ENCODE results near the gene EPB42. TPM values are rescaled to one million over a fixed set of nuclear protein-coding genes. Genes with fewer than 3 reads are reported as not detected.
"Not testable (repeated sequence)": the region's sequence is repeated elsewhere in the genome, so short reads cannot be mapped to it uniquely, and the experiment has no call there.

Gene EPB42
- total RNA-seq, 1 experiment from 2014 or later = not detected

DNA sequence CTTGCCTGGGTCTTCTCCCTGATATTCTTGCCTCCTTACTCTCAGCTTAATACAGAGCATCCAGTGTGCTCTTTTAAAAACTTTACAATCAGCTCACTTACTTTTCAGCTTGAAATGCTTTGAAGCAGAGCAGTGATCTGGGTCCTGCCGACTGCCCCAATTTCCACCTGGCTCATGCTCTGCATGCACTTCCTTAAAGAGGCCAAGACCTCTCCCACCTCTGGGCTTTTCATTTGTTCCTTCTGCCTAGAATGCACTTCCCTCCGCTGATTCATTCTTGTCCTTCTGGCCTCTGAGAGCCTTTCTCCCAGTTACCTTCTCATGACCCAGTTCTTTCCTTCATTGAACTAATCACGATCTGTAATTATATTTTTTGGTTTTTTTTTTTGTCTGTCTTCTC lies 37.5 kb downstream of the EPB42 start:
- CTCF ChIA-PET = interaction anchor here (0.9 to 1.0 kb wide), 3 partner anchors 21 to 477 kb away, joined by 3 read pairs; no protein-coding TSS in a partner anchor
- DNase-seq (ENCODE audit: low spot score) (no peak), ATAC-seq (no peak)
- no peaks in the 10 kb centered on the region for H3K9me3 Mint-ChIP-seq
- H3K27me3 Mint-ChIP-seq (ENCODE audit: low read depth) = no peaks in the 10 kb centered on the region
- TF ChIP-seq ZBTB21 (CRISPR knock-in tag; IDR thresholded peaks at IDR 0.05; ENCODE audit: borderline replicate concordance) = no peak
- TF ChIP-seq PREB (CRISPR knock-in tag; IDR thresholded peaks at IDR 0.05; ENCODE audit: borderline replicate concordance) = no peak
- TF ChIP-seq, protein P1, sequence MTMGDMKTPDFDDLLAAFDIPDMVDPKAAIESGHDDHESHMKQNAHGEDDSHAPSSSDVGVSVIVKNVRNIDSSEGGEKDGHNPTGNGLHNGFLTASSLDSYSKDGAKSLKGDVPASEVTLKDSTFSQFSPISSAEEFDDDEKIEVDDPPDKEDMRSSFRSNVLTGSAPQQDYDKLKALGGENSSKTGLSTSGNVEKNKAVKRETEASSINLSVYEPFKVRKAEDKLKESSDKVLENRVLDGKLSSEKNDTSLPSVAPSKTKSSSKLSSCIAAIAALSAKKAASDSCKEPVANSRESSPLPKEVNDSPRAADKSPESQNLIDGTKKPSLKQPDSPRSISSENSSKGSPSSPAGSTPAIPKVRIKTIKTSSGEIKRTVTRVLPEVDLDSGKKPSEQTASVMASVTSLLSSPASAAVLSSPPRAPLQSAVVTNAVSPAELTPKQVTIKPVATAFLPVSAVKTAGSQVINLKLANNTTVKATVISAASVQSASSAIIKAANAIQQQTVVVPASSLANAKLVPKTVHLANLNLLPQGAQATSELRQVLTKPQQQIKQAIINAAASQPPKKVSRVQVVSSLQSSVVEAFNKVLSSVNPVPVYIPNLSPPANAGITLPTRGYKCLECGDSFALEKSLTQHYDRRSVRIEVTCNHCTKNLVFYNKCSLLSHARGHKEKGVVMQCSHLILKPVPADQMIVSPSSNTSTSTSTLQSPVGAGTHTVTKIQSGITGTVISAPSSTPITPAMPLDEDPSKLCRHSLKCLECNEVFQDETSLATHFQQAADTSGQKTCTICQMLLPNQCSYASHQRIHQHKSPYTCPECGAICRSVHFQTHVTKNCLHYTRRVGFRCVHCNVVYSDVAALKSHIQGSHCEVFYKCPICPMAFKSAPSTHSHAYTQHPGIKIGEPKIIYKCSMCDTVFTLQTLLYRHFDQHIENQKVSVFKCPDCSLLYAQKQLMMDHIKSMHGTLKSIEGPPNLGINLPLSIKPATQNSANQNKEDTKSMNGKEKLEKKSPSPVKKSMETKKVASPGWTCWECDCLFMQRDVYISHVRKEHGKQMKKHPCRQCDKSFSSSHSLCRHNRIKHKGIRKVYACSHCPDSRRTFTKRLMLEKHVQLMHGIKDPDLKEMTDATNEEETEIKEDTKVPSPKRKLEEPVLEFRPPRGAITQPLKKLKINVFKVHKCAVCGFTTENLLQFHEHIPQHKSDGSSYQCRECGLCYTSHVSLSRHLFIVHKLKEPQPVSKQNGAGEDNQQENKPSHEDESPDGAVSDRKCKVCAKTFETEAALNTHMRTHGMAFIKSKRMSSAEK (CRISPR knock-in tag; IDR thresholded peaks at IDR 0.05; ENCODE audit: borderline replicate concordance) = no peak
- TF ChIP-seq TEAD1 (CRISPR knock-in tag; IDR thresholded peaks at IDR 0.05) = no peak
- TF ChIP-seq, protein P2, sequence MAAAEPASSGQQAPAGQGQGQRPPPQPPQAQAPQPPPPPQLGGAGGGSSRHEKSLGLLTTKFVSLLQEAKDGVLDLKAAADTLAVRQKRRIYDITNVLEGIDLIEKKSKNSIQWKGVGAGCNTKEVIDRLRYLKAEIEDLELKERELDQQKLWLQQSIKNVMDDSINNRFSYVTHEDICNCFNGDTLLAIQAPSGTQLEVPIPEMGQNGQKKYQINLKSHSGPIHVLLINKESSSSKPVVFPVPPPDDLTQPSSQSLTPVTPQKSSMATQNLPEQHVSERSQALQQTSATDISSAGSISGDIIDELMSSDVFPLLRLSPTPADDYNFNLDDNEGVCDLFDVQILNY (CRISPR knock-in tag; IDR thresholded peaks at IDR 0.05) = no peak
- no peak for TF ChIP-seq NR2C2 (CRISPR knock-in tag; IDR thresholded peaks at IDR 0.05)
- no peak for TF ChIP-seq E2F4 (CRISPR knock-in tag; IDR thresholded peaks at IDR 0.05; ENCODE audit: borderline replicate concordance, low read depth)
- TF ChIP-seq CREB1 (CRISPR knock-in tag; IDR thresholded peaks at IDR 0.05) = no peak
- no peak for TF ChIP-seq EMX1 (CRISPR knock-in tag; IDR thresholded peaks at IDR 0.05)
- TF ChIP-seq ESRRA (CRISPR knock-in tag; IDR thresholded peaks at IDR 0.05; ENCODE audit: borderline replicate concordance) = no peak
- peaks cover 18% of the 10 kb centered on the region for H3K4me1 Mint-ChIP-seq
- no peak overlapping the region for H3K4me3 Mint-ChIP-seq
- no peaks in the 10 kb centered on the region for H3K36me3 Mint-ChIP-seq
- POLR2A ChIA-PET = no interaction called here
- no peak overlapping the region for H3K27ac Mint-ChIP-seq

GRCh38 chr15:43177147-43177546 lies 43.7 kb downstream of the EPB42 start:
- CTCF ChIA-PET; ATAC-seq; POLR2A ChIA-PET; H3K4me1 Mint-ChIP-seq; H3K27me3 Mint-ChIP-seq (ENCODE audit: low read depth); H3K27ac Mint-ChIP-seq; H3K4me3 Mint-ChIP-seq; DNase-seq (ENCODE audit: low spot score): not testable (repeated sequence)
- H3K36me3 Mint-ChIP-seq = peaks cover 36% of the 10 kb centered on the region
- peaks cover 23% of the 10 kb centered on the region for H3K9me3 Mint-ChIP-seq

DNA sequence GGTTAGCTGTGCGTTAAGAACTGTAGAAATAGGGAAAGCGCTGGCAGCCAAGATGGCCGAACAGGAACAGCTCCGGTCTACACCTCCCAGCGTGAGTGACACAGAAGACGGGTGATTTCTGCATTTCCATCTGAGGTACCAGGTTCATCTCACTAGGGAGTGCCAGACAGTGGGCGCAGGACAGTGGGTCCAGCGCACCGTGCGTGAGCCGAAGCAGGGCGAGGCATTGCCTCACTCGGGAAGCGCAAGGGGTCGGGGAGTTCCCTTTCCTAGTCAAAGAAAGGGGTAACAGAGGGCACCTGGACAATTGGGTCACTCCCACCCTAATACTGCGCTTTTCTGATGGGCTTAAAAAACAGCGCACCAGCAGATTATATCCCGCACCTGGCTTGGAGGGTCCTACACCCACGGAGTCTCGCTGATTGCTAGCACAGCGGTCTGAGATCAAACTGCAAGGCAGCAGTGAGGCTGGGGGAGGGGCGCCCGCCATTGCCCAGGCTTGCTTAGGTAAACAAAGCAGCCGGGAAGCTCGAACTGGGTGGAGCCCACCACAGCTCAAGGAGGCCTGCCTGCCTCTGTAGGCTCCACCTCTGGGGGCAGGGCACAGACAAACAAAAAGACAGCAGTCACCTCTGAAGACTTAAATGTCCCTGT lies 45.0 kb downstream of the EPB42 start:
- CTCF ChIA-PET = not testable (repeated sequence)

GRCh38 chr15:43169888-43170287 lies 50.9 kb downstream of the EPB42 start:
- Mint-ChIP-seq H3K4me1 (peaks cover 10% of the 10 kb centered on the region), H3K4me3 (no peak overlapping the region), H3K9me3 (peaks cover 29% of the 10 kb centered on the region), H3K36me3 (peaks cover 39% of the 10 kb centered on the region), H3K27me3 (ENCODE audit: low read depth) (no peaks in the 10 kb centered on the region; the same call in 1 of the 2 replicates), H3K27ac (no peak overlapping the region)
- no peak for ATAC-seq
- CTCF ChIA-PET = no interaction called here
- POLR2A ChIA-PET = no interaction called here
- DNase-seq (ENCODE audit: low spot score) = no peak
- TF ChIP-seq, protein P3, sequence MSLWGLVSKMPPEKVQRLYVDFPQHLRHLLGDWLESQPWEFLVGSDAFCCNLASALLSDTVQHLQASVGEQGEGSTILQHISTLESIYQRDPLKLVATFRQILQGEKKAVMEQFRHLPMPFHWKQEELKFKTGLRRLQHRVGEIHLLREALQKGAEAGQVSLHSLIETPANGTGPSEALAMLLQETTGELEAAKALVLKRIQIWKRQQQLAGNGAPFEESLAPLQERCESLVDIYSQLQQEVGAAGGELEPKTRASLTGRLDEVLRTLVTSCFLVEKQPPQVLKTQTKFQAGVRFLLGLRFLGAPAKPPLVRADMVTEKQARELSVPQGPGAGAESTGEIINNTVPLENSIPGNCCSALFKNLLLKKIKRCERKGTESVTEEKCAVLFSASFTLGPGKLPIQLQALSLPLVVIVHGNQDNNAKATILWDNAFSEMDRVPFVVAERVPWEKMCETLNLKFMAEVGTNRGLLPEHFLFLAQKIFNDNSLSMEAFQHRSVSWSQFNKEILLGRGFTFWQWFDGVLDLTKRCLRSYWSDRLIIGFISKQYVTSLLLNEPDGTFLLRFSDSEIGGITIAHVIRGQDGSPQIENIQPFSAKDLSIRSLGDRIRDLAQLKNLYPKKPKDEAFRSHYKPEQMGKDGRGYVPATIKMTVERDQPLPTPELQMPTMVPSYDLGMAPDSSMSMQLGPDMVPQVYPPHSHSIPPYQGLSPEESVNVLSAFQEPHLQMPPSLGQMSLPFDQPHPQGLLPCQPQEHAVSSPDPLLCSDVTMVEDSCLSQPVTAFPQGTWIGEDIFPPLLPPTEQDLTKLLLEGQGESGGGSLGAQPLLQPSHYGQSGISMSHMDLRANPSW (CRISPR knock-in tag; conservative IDR thresholded peaks at IDR 0.05; ENCODE audit: low read depth) = no peak
- TF ChIP-seq, protein P2 (CRISPR knock-in tag; IDR thresholded peaks at IDR 0.05) = no peak
- TF ChIP-seq MXD4 (CRISPR knock-in tag; IDR thresholded peaks at IDR 0.05; ENCODE audit: borderline replicate concordance) (no peak), ZBTB43 (CRISPR knock-in tag; IDR thresholded peaks at IDR 0.05) (no peak), IRF2 (CRISPR knock-in tag; IDR thresholded peaks at IDR 0.05; ENCODE audit: borderline replicate concordance, low read depth) (no peak), FOXJ3 (CRISPR knock-in tag; IDR thresholded peaks at IDR 0.05; ENCODE audit: borderline replicate concordance) (no peak), EMX1 (CRISPR knock-in tag; IDR thresholded peaks at IDR 0.05) (no peak)

More for the DNA sequence above, 45.0 kb downstream of the EPB42 start:
- H3K27ac Mint-ChIP-seq; H3K4me1 Mint-ChIP-seq; POLR2A ChIA-PET; ATAC-seq; H3K4me3 Mint-ChIP-seq; H3K27me3 Mint-ChIP-seq (ENCODE audit: low read depth); DNase-seq (ENCODE audit: low spot score): not testable (repeated sequence)
- Mint-ChIP-seq H3K9me3 (peaks cover 25% of the 10 kb centered on the region), H3K36me3 (peaks cover 40% of the 10 kb centered on the region)
